ENCODE data around the gene MCU. TPM values are rescaled to one million over a fixed set of nuclear protein-coding genes. Genes with fewer than 3 reads are reported as not detected.

MCU gene
- total RNA-seq, 1 experiment from 2014 or later = 26.8 TPM

DNA sequence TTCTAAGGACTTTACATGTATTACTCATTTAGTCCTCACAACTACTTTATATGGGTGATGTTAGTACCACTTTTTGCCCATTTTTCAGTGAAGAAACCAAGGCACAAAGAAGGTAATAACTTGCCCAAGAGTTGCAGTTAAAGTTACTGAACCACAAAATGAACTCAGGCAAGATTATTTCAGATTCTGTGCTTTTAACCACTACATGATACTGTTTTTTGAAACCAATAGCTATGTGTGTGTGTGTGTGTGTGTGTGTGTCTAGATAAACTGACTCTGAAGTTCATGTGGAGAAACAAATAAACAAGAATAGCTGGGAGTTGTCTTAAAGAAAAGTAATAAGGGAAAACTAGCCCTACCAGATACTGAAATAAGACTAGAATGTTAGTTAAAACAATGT is 140.8 kb downstream of the MCU start:
- no peaks in the 10 kb centered on the region for H4K20me1 ChIP-seq (ENCODE audit: insufficient read depth)
- H3K27me3 ChIP-seq (ENCODE audit: insufficient read depth, low read length) = no peaks in the 10 kb centered on the region
- ChIA-PET CTCF (interaction anchor here (0.8 to 2.2 kb wide), 4 partner anchors 13 to 468 kb away, joined by 3 to 6 read pairs (median 5); no protein-coding TSS in a partner anchor), RAD21 (ENCODE audit: low non-redundant PET in 1 of 2, low total read pairs in 2 of 2, uncharacterized antibody in 2 of 2, unreplicated experiment in 2 of 2) (interaction anchor here in 1 of 2 experiments (1.0 kb wide), 1 partner anchor 457 kb away, joined by 4 read pairs; no protein-coding TSS in a partner anchor), POLR2A (no interaction called here)
- H3K9me3 ChIP-seq (ENCODE audit: control insufficient read depth in 1 of 2, insufficient read depth in 1 of 2, low read depth in 1 of 2, low read length in 2 of 2) = no peaks in the 10 kb centered on the region
- H3K9ac ChIP-seq (ENCODE audit: low read length) = no peak overlapping the region
- H3K27ac ChIP-seq (ENCODE audit: low read depth, low read length) = no peak overlapping the region
- DNase-seq (ENCODE audit: low read depth, low spot score) (no peak), ATAC-seq (no peak)
- no peaks in the 10 kb centered on the region for H3K79me2 ChIP-seq (ENCODE audit: insufficient read depth, low read length)
- no TSS peak for BruUV-seq (replicated peaks)
- H3K4me1 ChIP-seq (ENCODE audit: control insufficient read depth in 1 of 2, insufficient read depth in 2 of 2, low read length in 2 of 2) = 0 out of 4 replicates have a peak, but pooled peaks cover 0 to 4% of the 10 kb centered on the region in 2 experiments
- no peak overlapping the region for H3K4me2 ChIP-seq (ENCODE audit: low read length)
- H2AFZ ChIP-seq (ENCODE audit: low read depth, low read length, poor library complexity, severe bottlenecking) = no peak overlapping the region
- H3K9me2 ChIP-seq (ENCODE audit: insufficient read depth) = no peaks in the 10 kb centered on the region
- H3K36me3 ChIP-seq (ENCODE audit: control insufficient read depth in 1 of 2, insufficient read depth in 2 of 2, low read length in 2 of 2) = no peaks in the 10 kb centered on the region
- intact Hi-C loops (cut with micrococcal nuclease) = no loop called here
- no peak overlapping the region for H3K4me3 ChIP-seq (replicated peaks in 1 of 2; ENCODE audit: low read depth in 1 of 2, low read length in 2 of 2)
- TF ChIP-seq EGR1 (IDR thresholded peaks at IDR 0.05; ENCODE audit: low read depth) (no peak), ZNF274 (IDR thresholded peaks at IDR 0.05; ENCODE audit: low read depth, low read length) (no peak), RAD21 (IDR thresholded peaks at IDR 0.05; ENCODE audit: low read depth) (no peak), SRF (IDR thresholded peaks at IDR 0.05; ENCODE audit: low read depth) (no peak), SP1 (IDR thresholded peaks at IDR 0.05; ENCODE audit: low read depth) (no peak), ZFX (IDR thresholded peaks at IDR 0.05) (no peak), JUND (IDR thresholded peaks at IDR 0.05) (no peak), YY1 (IDR thresholded peaks at IDR 0.05; ENCODE audit: extremely low read depth, insufficient replicate concordance, low read depth, low read length) (no peak), CBX3 (IDR thresholded peaks at IDR 0.05; ENCODE audit: low read depth) (no peak)

DNA sequence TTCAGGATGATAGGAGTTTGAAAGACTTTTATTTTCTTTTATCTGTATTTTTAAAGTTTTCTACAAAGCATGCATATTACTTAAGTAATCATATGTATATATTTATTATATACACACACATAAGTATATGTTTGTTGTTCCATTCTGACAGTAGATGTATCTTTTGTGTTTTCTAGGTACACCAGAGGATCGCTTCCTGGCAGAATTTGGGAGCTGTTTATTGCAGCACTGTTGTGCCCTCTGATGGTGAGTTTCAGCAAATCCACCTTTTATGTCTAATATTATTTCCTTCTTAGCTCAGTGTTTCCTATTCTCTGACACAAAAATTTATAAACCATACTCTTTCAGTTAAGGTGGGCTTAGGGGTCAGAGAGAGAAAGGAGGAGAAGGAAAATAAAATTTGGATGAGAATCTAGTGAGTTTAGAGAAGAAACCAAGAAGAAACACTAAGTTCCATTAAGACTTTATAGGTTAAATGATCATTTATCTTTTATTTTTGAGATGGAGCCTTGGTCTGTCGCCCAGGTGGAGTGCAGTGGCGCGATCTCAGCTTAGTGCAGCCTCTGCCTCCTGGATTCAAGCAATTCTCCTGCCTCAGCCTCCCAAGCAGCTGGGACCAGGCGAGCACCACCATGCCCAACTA is 142.4 kb downstream of the MCU start:
- no peak overlapping the region for H3K4me2 ChIP-seq (ENCODE audit: low read length)
- ATAC-seq = peak; percentile 71
- ChIA-PET POLR2A (interaction anchor here (1.2 kb wide), 1 partner anchor 139 kb away, joined by 3 read pairs; no protein-coding TSS in a partner anchor), RAD21 (ENCODE audit: low non-redundant PET in 1 of 2, low total read pairs in 2 of 2, uncharacterized antibody in 2 of 2, unreplicated experiment in 2 of 2) (interaction anchor here (0.5 to 1.0 kb wide), 8 partner anchors 139 to 479 kb away, joined by 3 to 6 read pairs (median 3); partner anchors contain the start of gene DNAJB12 (in 1 of the 2)), CTCF (interaction anchor here (0.5 to 2.2 kb wide), 22 partner anchors 9 to 495 kb away, joined by 3 to 25 read pairs (median 4); partner anchors contain the start of gene MCU)
- H3K79me2 ChIP-seq (ENCODE audit: insufficient read depth, low read length) = no peaks in the 10 kb centered on the region
- no peaks in the 10 kb centered on the region for H3K4me1 ChIP-seq (ENCODE audit: control insufficient read depth in 1 of 2, insufficient read depth in 2 of 2, low read length in 2 of 2)
- H3K27me3 ChIP-seq (ENCODE audit: insufficient read depth, low read length) = no peaks in the 10 kb centered on the region
- no peak overlapping the region for H2AFZ ChIP-seq (ENCODE audit: low read depth, low read length, poor library complexity, severe bottlenecking)
- DNase-seq (ENCODE audit: low read depth, low spot score) = peak; percentile 48
- no peak overlapping the region for H3K27ac ChIP-seq (ENCODE audit: low read depth, low read length)
- H3K9me3 ChIP-seq (ENCODE audit: control insufficient read depth in 1 of 2, insufficient read depth in 1 of 2, low read depth in 1 of 2, low read length in 2 of 2) = no peaks in the 10 kb centered on the region
- no peaks in the 10 kb centered on the region for H4K20me1 ChIP-seq (ENCODE audit: insufficient read depth)
- no peaks in the 10 kb centered on the region for H3K9me2 ChIP-seq (ENCODE audit: insufficient read depth)
- no peak overlapping the region for H3K9ac ChIP-seq (ENCODE audit: low read length)
- H3K36me3 ChIP-seq (ENCODE audit: control insufficient read depth in 1 of 2, insufficient read depth in 2 of 2, low read length in 2 of 2) = no peaks in the 10 kb centered on the region
- BruUV-seq (replicated peaks) = no TSS peak
- H3K4me3 ChIP-seq (replicated peaks in 1 of 2; ENCODE audit: low read depth in 1 of 2, low read length in 2 of 2) = no peak overlapping the region
- intact Hi-C loops (cut with micrococcal nuclease) = loop anchor here (1.0 kb wide), 2 partner anchors 140 to 470 kb away; no protein-coding TSS in a partner anchor
- TF ChIP-seq POLR2A (IDR thresholded peaks at IDR 0.05; ENCODE audit: borderline replicate concordance, extremely low read depth, insufficient read depth, insufficient read length) (no peak), ZBTB33 (IDR thresholded peaks at IDR 0.05; ENCODE audit: extremely low read depth, insufficient replicate concordance, low read length) (no peak), SRF (IDR thresholded peaks at IDR 0.05; ENCODE audit: low read depth) (no peak), SIN3A (IDR thresholded peaks at IDR 0.05; ENCODE audit: low read depth) (no peak), POLR2AphosphoS5 (IDR thresholded peaks at IDR 0.05; ENCODE audit: low read depth, low read length) (no peak), JUND (IDR thresholded peaks at IDR 0.05) (no peak), CBX3 (IDR thresholded peaks at IDR 0.05; ENCODE audit: low read depth) (no peak), ZNF274 (IDR thresholded peaks at IDR 0.05; ENCODE audit: low read depth, low read length) (no peak), REST (IDR thresholded peaks at IDR 0.05; ENCODE audit: low read depth) (no peak)

Data from HCT116 (cell line).